Left colon (tissue), 2 donors: Measurements from ENCODE around the gene CCDC88A. TPM values are rescaled to one million over a fixed set of nuclear protein-coding genes. Genes with fewer than 3 reads are reported as not detected.
"Not testable (repeated sequence)": the region's sequence is repeated elsewhere in the genome, so short reads cannot be mapped to it uniquely, and the experiment has no call there.

Source experiments
- ATAC-seq: fragments of 200-7000 bp; cut with Tn5 transposase; one replicate; pipeline ENCODE4 v1.9.1; 2020; ENCODE audit warnings: mild to moderate bottlenecking, moderate library complexity
- DNase-seq, 2 donors: peaks; one replicate each; pipeline ENCODE4 v3.0.0-alpha.2; 2020
- intact Hi-C, 2 donors: fragments of 100-400 bp; cut with DNase I in 1 of 2; cut with micrococcal nuclease in 1 of 2; formaldehyde crosslinking; loops; one replicate each; pipeline versions ENCODE4 v1.11.2 to v1.14.0; 2022; cut with DNase I, micrococcal nuclease
- total RNA-seq, 2 donors: library from RNA; stranded (reverse); fragmentation: NEBNext Ultra II Directional; extraction: Animal tissue kit (Norgen Biotek cat#: 25700); gene quantifications; one replicate each; pipeline ENCODE4 v1.2.1, GENCODE V29; 2021
- donor health status: DM: no; HTN: no; CAD: no.
- donor health status: DM: yes; HTN: yes; CAD: no.

The CCDC88A gene
- total RNA-seq, 2 donors from 2014 or later: 5.5 to 13.4 TPM

- DNase-seq: no peak
- intact Hi-C loops: no loop called here
- ATAC-seq: no peak
Measured at GRCh38 chr2:55345064-55345463, 74.6 kb downstream of the CCDC88A start.

- no peak for DNase-seq
- ATAC-seq: no peak
- intact Hi-C loops: no loop called here
Measured at GRCh38 chr2:55338268-55338667, 81.4 kb downstream of the CCDC88A start.

- intact Hi-C loops: no loop called here
- ATAC-seq (no peak), DNase-seq (no peak)
Measured at GRCh38 chr2:55334728-55335127, 84.9 kb downstream of the CCDC88A start.

GRCh38 chr2:55330541-55331297 lies 88.9 kb downstream of the CCDC88A start:
- intact Hi-C loops: no loop called here
- ATAC-seq: no peak
- DNase-seq: no peak

- intact Hi-C loops: no loop called here
- DNase-seq (no peak), ATAC-seq (no peak)
Measured at GRCh38 chr2:55327470-55328230, 92.0 kb downstream of the CCDC88A start.

GRCh38 chr2:55314985-55315384 lies 104.7 kb downstream of the CCDC88A start:
- intact Hi-C loops: no loop called here

GRCh38 chr2:55311444-55311870 lies 108.2 kb downstream of the CCDC88A start:
- intact Hi-C loops: no loop called here
- DNase-seq (no peak), ATAC-seq (no peak)

More at GRCh38 chr2:55314985-55315384, 104.7 kb downstream of the CCDC88A start:
- DNase-seq (no peak), ATAC-seq (no peak)

- intact Hi-C loops: no loop called here
- ATAC-seq (no peak), DNase-seq (no peak)
Measured at GRCh38 chr2:55309446-55309845, 110.2 kb downstream of the CCDC88A start.

GRCh38 chr2:55302241-55302640 lies 117.4 kb downstream of the CCDC88A start:
- DNase-seq: no peak
- no peak for ATAC-seq
- intact Hi-C loops: no loop called here

GRCh38 chr2:55301277-55301676 lies 118.4 kb downstream of the CCDC88A start:
- intact Hi-C loops: no loop called here
- no peak for DNase-seq
- no peak for ATAC-seq

- no peak for ATAC-seq
- intact Hi-C loops: no loop called here
Measured at GRCh38 chr2:55296393-55296792, 123.3 kb downstream of the CCDC88A start.

GRCh38 chr2:55283083-55283482 lies 136.6 kb downstream of the CCDC88A start:
- ATAC-seq (no peak), DNase-seq (no peak)
- intact Hi-C loops: no loop called here

More at GRCh38 chr2:55296393-55296792, 123.3 kb downstream of the CCDC88A start:
- DNase-seq: no peak

GRCh38 chr2:55282110-55282917 lies 137.3 kb downstream of the CCDC88A start:
- ATAC-seq: peak; percentile 95
- intact Hi-C loops: no loop called here

GRCh38 chr2:55280851-55281546 lies 138.7 kb downstream of the CCDC88A start:
- ATAC-seq, intact Hi-C loops, DNase-seq: not testable (repeated sequence)

More at GRCh38 chr2:55282110-55282917, 137.3 kb downstream of the CCDC88A start:
- peak; percentile 90 to 94 for DNase-seq

GRCh38 chr2:55279859-55280424 lies 139.7 kb downstream of the CCDC88A start:
- DNase-seq, ATAC-seq, intact Hi-C loops: not testable (repeated sequence)

GRCh38 chr2:55279214-55279835 lies 140.3 kb downstream of the CCDC88A start:
- intact Hi-C loops, ATAC-seq, DNase-seq: not testable (repeated sequence)

- ATAC-seq: peak; percentile 83
- peak; percentile 42 to 74 for DNase-seq
- intact Hi-C loops: no loop called here
Measured at GRCh38 chr2:55277310-55277709, 142.3 kb downstream of the CCDC88A start.

- DNase-seq, intact Hi-C loops, ATAC-seq: not testable (repeated sequence)
Measured at GRCh38 chr2:55274346-55274745, 145.3 kb downstream of the CCDC88A start.
